Colon (tissue), 2 donors: Measurements from ENCODE around the gene WBP2NL.

Experiments
- FAIRE-seq: peaks from 2 replicates; lab custom pipeline; 2012; peaks lifted over from hg19 to GRCh38; lab: Jason Lieb, UNC
- donor health status: control.
- donor health status: control.

Gene WBP2NL

GRCh38 chr22:41979423-41980250 is 19.0 kb upstream of the WBP2NL start:
- FAIRE-seq: no peak

GRCh38 chr22:41982865-41983264 is 15.7 kb upstream of the WBP2NL start:
- no peak for FAIRE-seq

GRCh38 chr22:41983513-41984405 is 14.8 kb upstream of the WBP2NL start:
- no peak for FAIRE-seq

- FAIRE-seq: no peak
Measured at GRCh38 chr22:41987276-41987675, 11.3 kb upstream of the WBP2NL start.

- FAIRE-seq: no peak
Measured at GRCh38 chr22:41989246-41989645, 9.3 kb upstream of the WBP2NL start.

- no peak for FAIRE-seq
Measured at GRCh38 chr22:41991111-41991510, 7.5 kb upstream of the WBP2NL start.

- FAIRE-seq: no peak
Measured at GRCh38 chr22:41992496-41992895, 6.1 kb upstream of the WBP2NL start.

GRCh38 chr22:41995211-41995610 is 3.4 kb upstream of the WBP2NL start:
- no peak for FAIRE-seq

GRCh38 chr22:41996826-41997225 is 1.8 kb upstream of the WBP2NL start:
- FAIRE-seq: no peak

GRCh38 chr22:42000466-42000865 is 1.9 kb downstream of the WBP2NL start:
- no peak for FAIRE-seq

- no peak for FAIRE-seq
Measured at GRCh38 chr22:42001121-42001520, 2.5 kb downstream of the WBP2NL start.

GRCh38 chr22:42001706-42002105 is 3.1 kb downstream of the WBP2NL start:
- no peak for FAIRE-seq

GRCh38 chr22:42007922-42008321 is 9.3 kb downstream of the WBP2NL start:
- no peak for FAIRE-seq

- FAIRE-seq: no peak
Measured at GRCh38 chr22:42010778-42011177, 12.2 kb downstream of the WBP2NL start.

- no peak for FAIRE-seq
Measured at GRCh38 chr22:42013385-42013784, 14.8 kb downstream of the WBP2NL start.

- no peak for FAIRE-seq
Measured at GRCh38 chr22:42016111-42016510, 17.5 kb downstream of the WBP2NL start.

- FAIRE-seq: no peak
Measured at GRCh38 chr22:42018224-42018623, 19.6 kb downstream of the WBP2NL start.

GRCh38 chr22:42021571-42021970 is 23.0 kb downstream of the WBP2NL start:
- no peak for FAIRE-seq

- FAIRE-seq: no peak
Measured at GRCh38 chr22:42022162-42022847, 23.7 kb downstream of the WBP2NL start.

- FAIRE-seq: no peak
Measured at GRCh38 chr22:42025421-42025820, 26.8 kb downstream of the WBP2NL start.

GRCh38 chr22:42026705-42027104 is 28.1 kb downstream of the WBP2NL start:
- no peak for FAIRE-seq
